Pancreas (tissue), 10 donors: ENCODE data around the gene CPLX1. TPM values are rescaled to one million over a fixed set of nuclear protein-coding genes. Genes with fewer than 3 reads are reported as not detected.

Experiments
- ATAC-seq, 4 donors: fragments of 200-7000 bp; cut with Tn5 transposase; one replicate each; pipeline versions ENCODE4 v1.8.0 to v1.9.1; 2020; ENCODE audit warnings: mild to moderate bottlenecking in 4 of 4, moderate library complexity in 4 of 4
- DNase-seq, 6 donors: peaks; one replicate each; pipeline ENCODE4 v3.0.0-alpha.2; 2020
- FAIRE-seq: peaks from 2 replicates; lab custom pipeline; 2012; peaks lifted over from hg19 to GRCh38; lab: Jason Lieb, UNC
- H3K27ac ChIP-seq, 4 donors: fragments of 200-600 bp; sonication (generic); 1 replicate in 3 of 4; 2 replicates in 1 of 4; pipeline versions ENCODE4 v1.5.0 to v1.8.0; 2020
- H3K27me3 ChIP-seq, 4 donors: fragments of 200-600 bp; one replicate each; pipeline ENCODE4 v1.8.0; 2021
- H3K36me3 ChIP-seq, 3 donors: fragments of 200-600 bp; sonication (generic) in 1 of 3; one replicate each; pipeline versions ENCODE4 v1.5.0 to v1.8.0; 2020 to 2021
- H3K4me1 ChIP-seq, 3 donors: fragments of 200-600 bp; one replicate each; pipeline ENCODE4 v1.8.0; 2021
- H3K4me3 ChIP-seq, 4 donors: fragments of 200-600 bp; sonication (generic) in 2 of 4; one replicate each; pipeline versions ENCODE4 v1.5.0 to v1.8.0; 2020 to 2021
- H3K9me3 ChIP-seq, 4 donors: fragments of 200-600 bp; one replicate each; pipeline ENCODE4 v1.8.0; 2021
- WGBS, 2 donors: extraction: QIAGEN DNeasy Blood & Tissue Kit; methylation state at CpG; one replicate each; pipeline ENCODE4 v1.1.7; 2013; 5-methylcytosine and 5-hydroxymethylcytosine counted together
- intact Hi-C, 3 donors: fragments of 100-400 bp; cut with DNase I; formaldehyde crosslinking; loops; one replicate each; pipeline versions ENCODE4 v1.11.1 to v1.14.2; 2022
- polyA plus RNA-seq, 2 donors: library from polyadenylated mRNA; stranded (reverse); fragments of 200-250 nt; gene quantifications; one replicate each; pipeline ENCODE4 v1.2.3, GENCODE V29; 2013
- total RNA-seq, 6 donors: library from RNA; stranded (reverse); fragmentation: NEBNext Ultra II Directional in 4 of 6; extraction: Animal tissue kit (Norgen Biotek cat#: 25700) in 4 of 6; gene quantifications; one replicate each; pipeline versions ENCODE4 v1.2.1 to v1.2.4, GENCODE V29; 2021 to 2023
- TF ChIP-seq, protein P1 (sequence below), 4 donors: fragments of 200-600 bp; sonication (generic) in 3 of 4; IDR thresholded peaks; one replicate each; pipeline versions ENCODE4 v1.5.0 to v1.8.0; 2021; ENCODE audit warnings: antibody characterized with exemption in 4 of 4
- donor health status: healthy with polysubstance abuse.
- donor health status: DM: no; HTN: no; CAD: no; lungs with moderate emphysema.
- donor health status: DM: no; HTN: no; CAD: no.
- donor health status: control.
- donor health status: control.
- donor health status: Bipolar disorder and iron deficiency.
- donor health status: DM: yes; HTN: yes; CAD: no.
- donor health status: DM: no; HTN: no; CAD: no.
- donor health status: DM: no; HTN: no; CAD: no.
- donor health status: DM: yes; HTN: yes; CAD: no.

CPLX1 gene
- total and polyA plus RNA-seq, 8 donors = 0.51 to 7.7 (median 1.4) TPM

DNA sequence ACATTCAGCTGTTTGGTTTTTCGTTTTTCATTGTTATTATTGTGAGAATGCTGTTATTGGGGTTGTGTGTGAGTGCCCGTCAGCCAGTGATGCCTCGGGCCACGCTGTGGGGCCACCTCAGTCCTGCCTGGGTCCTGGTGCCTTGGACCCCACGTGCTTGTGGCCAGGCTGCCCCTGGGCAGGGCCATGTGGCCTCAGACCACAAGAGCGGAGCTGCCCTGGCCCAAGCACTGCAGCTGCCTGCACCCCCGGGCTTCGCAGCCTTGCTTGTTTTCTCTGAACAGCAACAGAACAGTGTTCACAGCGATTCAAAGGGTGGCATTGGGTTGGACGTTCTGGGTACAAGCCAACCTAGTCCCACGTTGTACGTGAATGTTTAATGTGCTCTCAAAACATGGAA lies 56.9 kb downstream of the CPLX1 start:
- no peak for ATAC-seq

DNA sequence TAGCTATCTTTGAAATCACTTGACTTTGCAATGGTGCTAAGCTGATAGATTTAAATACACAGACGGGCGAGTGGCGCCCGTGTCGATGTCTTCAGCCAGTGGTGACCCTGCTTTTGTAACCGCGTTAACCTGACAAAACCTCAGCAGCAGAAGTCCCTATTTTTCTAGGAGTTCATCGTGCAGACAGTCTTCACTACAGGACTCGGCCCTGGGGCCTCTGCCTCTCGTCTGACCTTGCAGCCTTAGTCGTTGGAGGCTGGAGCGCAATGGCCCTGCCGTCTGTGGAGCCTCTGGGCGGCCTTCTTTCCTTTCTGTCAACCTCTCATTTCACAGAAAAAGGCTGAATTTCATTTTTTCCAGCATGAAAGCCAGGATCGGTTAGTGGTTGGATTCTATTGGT lies 57.9 kb downstream of the CPLX1 start:
- TF ChIP-seq, protein P1, sequence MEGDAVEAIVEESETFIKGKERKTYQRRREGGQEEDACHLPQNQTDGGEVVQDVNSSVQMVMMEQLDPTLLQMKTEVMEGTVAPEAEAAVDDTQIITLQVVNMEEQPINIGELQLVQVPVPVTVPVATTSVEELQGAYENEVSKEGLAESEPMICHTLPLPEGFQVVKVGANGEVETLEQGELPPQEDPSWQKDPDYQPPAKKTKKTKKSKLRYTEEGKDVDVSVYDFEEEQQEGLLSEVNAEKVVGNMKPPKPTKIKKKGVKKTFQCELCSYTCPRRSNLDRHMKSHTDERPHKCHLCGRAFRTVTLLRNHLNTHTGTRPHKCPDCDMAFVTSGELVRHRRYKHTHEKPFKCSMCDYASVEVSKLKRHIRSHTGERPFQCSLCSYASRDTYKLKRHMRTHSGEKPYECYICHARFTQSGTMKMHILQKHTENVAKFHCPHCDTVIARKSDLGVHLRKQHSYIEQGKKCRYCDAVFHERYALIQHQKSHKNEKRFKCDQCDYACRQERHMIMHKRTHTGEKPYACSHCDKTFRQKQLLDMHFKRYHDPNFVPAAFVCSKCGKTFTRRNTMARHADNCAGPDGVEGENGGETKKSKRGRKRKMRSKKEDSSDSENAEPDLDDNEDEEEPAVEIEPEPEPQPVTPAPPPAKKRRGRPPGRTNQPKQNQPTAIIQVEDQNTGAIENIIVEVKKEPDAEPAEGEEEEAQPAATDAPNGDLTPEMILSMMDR (IDR thresholded peaks at IDR 0.05) = no peak
- no peak for FAIRE-seq
- peaks cover 0 to 46% (median 29%) of the 10 kb centered on the region in 3 donors for H3K36me3 ChIP-seq
- intact Hi-C loops = no loop called here
- no peak overlapping the region for H3K27ac ChIP-seq
- no peaks in the 10 kb centered on the region for H3K4me1 ChIP-seq
- DNase-seq = peak in 2 of 6 donors; percentile 2 to 40
- H3K4me3 ChIP-seq = no peak overlapping the region
- H3K9me3 ChIP-seq = peaks cover 0 to 4% (median 0%) of the 10 kb centered on the region in 4 donors
- no peak for ATAC-seq
- 93 to 96% methylated on average over 15 of the region's 15 CpGs for WGBS, 2 donors
- no peaks in the 10 kb centered on the region for H3K27me3 ChIP-seq

More for the DNA sequence above, 56.9 kb downstream of the CPLX1 start:
- Histone ChIP-seq H3K4me3 (no peak overlapping the region), H3K36me3 (peaks cover 0 to 43% (median 29%) of the 10 kb centered on the region in 3 donors), H3K27me3 (no peaks in the 10 kb centered on the region), H3K4me1 (no peaks in the 10 kb centered on the region), H3K27ac (no peak overlapping the region), H3K9me3 (peaks cover 0 to 4% (median 0%) of the 10 kb centered on the region in 4 donors)
- TF ChIP-seq, protein P1 (IDR thresholded peaks at IDR 0.05) = no peak
- intact Hi-C loops = no loop called here
- DNase-seq (peak in 3 of 6 donors; percentile 18 to 56 (median 42)), FAIRE-seq (no peak)
- 92% methylated on average over 12 of the region's 12 CpGs for WGBS, 2 donors

DNA sequence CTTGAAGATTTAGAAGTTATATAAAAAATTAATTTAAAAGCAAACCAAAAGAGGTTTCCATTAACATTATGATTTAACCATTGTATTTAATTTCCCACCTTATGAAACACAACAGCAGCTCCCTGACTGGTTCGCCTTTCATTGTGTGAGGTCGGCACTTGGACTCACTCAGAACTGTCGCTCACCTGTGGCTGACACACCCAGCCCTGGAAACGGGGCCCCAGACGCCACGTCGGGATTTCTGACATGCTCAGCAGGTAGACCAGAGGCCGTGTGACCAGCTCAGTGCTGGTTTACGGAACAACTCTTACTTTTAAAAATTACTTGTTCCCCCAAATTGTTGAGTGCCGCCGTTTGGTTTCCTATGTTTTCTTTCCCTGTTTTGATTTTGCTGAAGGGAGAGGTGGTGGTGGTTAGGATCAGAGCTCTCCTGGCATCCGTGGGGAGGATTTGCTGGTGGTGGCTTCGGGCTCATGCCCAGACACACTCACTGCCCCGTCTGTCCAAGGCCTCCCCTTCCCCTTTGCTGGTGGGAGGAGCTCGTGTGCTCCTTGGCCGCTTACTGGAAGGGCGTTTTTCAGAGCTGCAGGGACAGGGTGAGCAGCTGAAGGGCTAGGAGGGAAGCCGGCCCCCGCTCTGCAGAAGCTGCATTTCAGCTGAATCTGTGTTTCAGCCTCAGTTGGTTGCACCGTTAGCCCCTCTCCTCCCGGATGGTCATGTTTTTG lies 59.2 kb downstream of the CPLX1 start:
- ATAC-seq (no peak), FAIRE-seq (no peak), DNase-seq (peak in 2 of 6 donors; percentile 16 to 49)
- H3K27me3 ChIP-seq = no peaks in the 10 kb centered on the region
- no peaks in the 10 kb centered on the region for H3K4me1 ChIP-seq
- no peak overlapping the region for H3K27ac ChIP-seq
- H3K4me3 ChIP-seq = no peak overlapping the region
- peaks cover 0 to 4% (median 0%) of the 10 kb centered on the region in 4 donors for H3K9me3 ChIP-seq
- intact Hi-C loops = no loop called here
- TF ChIP-seq, protein P1 (IDR thresholded peaks at IDR 0.05) = no peak
- peaks cover 0 to 44% (median 34%) of the 10 kb centered on the region in 3 donors for H3K36me3 ChIP-seq
- WGBS, 2 donors = 83 to 87% methylated on average over 21 of the region's 21 CpGs

DNA sequence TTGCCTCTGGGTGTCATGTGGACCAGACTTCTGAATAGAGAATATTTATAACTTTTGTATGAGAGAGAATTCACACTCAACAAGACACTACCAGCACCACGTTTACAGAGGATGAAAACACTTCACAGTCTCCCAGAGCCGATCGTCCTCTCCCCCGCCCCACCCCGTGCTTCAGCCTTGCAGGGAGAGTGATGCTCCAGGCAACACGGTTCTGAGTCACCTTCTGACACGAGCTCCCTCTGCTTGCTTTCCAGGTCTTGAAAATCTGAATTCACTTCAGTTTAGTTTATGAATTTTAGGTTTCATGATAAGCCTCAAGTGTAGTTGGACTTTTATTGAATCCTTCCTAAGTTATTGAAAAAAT lies 59.8 kb downstream of the CPLX1 start:
- peak in 3 of 4 donors; percentile 12 to 65 (median 37) for ATAC-seq

More for the DNA sequence above, 59.8 kb downstream of the CPLX1 start:
- Histone ChIP-seq H3K36me3 (peaks cover 5 to 50% (median 34%) of the 10 kb centered on the region in 3 donors), H3K9me3 (peaks cover 0 to 4% (median 0%) of the 10 kb centered on the region in 4 donors), H3K27me3 (no peaks in the 10 kb centered on the region), H3K4me1 (no peaks in the 10 kb centered on the region), H3K27ac (no peak overlapping the region), H3K4me3 (no peak overlapping the region)
- intact Hi-C loops = no loop called here
- WGBS, 2 donors = 84 to 85% methylated on average over 7 of the region's 7 CpGs
- FAIRE-seq (no peak), DNase-seq (peak in 2 of 6 donors; percentile 14 to 33)
- TF ChIP-seq, protein P1 (IDR thresholded peaks at IDR 0.05) = no peak
